Activated naive CD8-positive, alpha-beta T cell treated with anti-CD3 and anti-CD28 coated beads, Interleukin-2, amount 50 U/mL, for 16 hours (primary cell): Measurements from ENCODE around the gene ATP1A2.

Experiments used
- DNase-seq: peaks from one replicate; pipeline ENCODE4 v3.0.0-alpha.2; 2020; ENCODE audit warnings: low read depth, low spot score

The ATP1A2 gene

DNA sequence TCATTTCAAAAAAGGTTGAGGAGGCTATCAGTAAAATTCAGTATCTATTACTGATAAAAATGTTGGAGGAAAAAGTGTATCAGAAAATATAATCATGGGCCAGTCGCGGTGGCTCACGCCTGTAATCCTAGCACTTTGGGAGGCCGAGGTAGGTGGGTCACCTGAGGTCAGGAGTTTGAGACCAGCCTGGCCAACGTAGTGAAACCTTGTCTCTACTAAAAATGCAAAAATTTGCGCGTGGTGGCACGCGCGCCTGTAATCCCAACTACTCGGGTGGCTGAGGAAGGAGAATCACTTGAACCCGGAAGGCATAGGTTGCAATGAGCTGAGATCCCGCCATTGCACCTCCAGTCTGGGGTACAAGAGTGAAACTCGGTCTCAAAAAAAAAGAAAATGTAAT, 30.5 kb downstream of the ATP1A2 start:
- DNase-seq, result no peak

DNA sequence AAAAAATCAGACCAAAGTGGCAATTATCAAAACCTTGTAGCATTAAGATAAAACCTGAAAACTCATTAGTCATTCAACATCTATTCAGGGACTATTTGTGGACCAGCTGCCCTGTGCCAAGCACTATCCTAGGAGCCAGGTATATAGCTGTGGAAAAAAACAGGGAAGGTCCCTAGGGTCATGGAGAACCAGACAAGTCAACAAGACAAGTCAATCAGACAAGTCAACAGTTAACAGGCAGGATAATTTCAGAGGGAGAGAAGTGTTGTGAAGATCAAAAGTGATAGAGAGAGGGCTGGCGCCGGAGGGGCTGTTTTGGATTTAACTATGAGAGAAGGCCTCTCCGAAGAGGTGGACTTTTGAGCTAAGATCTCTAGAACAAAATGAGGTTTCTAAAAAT, 32.6 kb downstream of the ATP1A2 start:
- no peak for DNase-seq

DNA sequence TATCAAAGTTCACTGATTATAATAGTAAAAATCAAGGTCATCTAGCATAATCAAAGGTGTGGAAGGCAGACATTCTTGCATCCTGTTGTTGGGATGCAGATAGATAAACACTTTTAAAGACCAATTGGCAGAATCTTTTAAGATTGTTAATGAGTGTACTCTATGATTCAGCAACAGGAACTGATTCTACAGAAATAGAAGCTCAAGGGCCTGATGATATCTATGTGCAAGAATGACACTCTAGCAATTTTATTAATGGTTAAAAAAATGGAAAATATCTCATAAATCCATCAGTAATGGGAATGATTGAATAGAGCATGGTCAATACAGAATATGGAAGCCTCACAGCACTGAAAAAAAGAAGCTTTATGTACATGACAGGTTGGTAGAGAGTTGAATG, 33.7 kb downstream of the ATP1A2 start:
- no peak for DNase-seq

DNA sequence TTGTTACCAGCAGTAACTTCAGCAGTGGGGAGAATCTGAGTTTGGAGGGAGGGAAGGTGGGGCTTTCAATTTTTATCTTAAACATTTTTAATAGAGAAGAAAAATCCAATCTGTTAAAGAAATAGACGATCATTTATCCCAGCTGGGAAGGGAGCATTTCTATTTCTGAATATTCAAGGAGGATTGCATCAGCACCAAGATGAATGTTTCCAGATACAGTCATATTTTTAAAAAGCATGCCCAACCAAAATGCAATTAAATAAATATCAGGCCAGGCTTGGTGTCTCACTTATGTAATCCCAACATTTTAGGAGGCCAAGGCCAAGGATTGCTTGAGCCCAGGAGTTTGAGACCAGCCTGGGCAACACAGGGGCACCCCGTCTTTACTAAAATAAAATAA, 34.2 kb downstream of the ATP1A2 start:
- no peak for DNase-seq

DNA sequence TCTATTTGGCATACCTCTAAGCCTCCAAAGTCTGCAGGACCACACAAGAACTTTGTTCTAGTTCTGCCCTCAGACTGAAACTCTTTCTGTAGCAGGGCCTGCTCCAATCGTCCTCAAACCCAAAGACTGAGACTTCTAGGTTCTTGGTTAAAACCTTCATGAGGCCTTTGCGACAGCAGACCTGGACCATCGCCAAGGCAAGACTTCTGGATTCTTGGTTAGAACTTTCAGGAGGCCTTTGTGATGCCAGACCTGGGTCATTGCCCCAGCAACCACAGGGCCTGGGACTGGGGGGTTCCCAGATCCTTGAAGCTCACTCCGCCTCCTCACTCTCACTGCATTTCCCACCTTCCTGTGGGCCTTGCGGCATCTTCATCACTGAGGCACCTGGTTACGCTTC, 35.7 kb downstream of the ATP1A2 start, which contains the start of gene ATP1A4:
Gene ATP1A4 (plus strand): TSS at position 301 of the 400 bp plus-strand sequence. CDS start 438 bp downstream, outside the sequence.
- no peak for DNase-seq

DNA sequence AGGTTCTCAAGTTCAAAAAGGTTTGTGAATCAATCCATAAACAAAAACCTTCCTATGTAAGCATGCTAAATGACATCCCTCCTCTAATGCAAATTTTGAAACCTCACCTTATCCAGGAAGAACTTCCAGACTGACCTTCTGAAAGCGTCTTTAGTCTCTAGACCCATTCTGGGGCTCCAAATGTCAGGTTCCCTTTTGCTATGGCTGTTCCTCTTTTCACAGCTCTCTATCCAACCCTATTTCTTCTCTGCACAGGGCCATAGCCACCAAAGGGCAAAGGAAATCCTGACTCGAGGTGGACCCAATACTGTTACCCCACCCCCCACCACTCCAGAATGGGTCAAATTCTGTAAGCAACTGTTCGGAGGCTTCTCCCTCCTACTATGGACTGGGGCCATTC, 39.2 kb downstream of the ATP1A2 start:
- no peak for DNase-seq

DNA sequence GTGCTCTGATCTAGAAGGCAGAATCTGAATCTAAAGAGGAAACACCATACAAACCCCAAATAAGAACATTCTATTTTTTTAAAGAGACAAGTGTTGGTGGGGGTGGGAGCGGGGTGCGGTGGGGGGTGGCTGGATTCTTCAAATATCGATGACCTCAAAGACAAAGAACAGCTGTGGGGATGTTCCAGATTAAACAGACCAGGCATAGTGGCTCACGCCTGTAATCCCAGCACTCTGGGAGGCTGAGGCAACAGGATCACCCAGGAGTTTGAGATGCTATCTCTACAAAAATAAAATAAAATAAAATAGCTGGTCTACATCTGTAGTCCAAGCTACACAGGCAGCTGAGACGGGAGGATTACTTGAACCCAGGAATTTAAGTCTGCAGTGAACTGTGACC, 40.8 kb downstream of the ATP1A2 start:
- DNase-seq, result no peak

DNA sequence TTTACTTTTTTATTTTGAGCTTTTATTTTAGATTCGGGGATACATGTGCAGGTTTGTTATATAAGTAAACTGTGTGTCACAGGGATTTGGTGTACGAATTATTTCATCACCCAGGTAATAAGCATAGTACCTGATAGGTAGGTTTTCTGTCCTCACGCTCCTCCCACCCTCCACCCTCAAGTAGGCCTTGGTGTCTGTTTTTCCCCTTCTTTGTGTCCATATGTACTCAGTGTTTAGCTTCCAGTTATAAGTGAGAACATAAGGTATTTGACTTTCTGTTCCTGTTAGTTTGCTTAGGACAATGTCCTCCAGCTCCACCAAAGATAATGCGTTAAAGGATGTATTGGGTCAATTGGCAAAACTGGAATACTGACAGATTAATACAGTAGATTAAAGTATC, 41.6 kb downstream of the ATP1A2 start:
- DNase-seq, result no peak

DNA sequence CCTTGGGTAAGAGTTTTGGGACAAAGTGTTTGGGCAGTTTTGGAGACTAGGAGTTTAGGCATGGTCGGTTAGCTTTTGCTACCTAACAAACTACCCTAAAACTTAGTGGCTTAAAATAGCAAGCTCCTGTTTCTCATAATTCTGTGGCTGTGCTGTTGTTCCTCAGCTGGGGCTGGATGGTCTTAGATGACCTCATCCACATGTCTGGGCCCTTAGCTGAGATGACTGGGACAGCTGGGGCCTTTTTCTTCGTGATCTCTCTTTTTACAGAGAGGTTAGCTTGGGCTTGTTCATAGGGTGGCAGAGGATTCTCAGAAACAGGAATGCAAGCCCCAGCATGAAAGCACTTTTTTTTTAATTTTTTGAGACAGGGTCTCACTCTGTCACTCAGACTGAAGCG, 42.5 kb downstream of the ATP1A2 start:
- DNase-seq, result no peak

DNA sequence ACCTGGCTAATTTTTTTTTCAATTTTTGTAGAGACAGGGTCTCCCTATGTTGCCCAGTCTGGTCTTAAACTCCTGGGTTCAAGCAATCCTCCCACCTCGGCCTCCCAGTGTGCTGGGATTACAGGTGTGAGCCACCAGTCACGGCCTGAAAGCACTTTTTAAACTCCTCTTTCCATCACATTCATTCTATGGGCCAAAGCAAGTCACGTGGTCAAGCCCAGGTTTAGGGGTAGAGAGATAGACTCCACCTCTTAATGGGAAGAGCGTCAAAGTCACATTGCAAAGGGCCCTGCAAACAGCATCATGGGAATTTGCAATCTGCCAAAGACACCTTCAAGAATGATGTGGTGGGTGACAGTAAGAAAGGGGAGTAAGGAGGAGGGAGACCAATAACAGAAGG, 43.0 kb downstream of the ATP1A2 start:
- DNase-seq, result no peak

DNA sequence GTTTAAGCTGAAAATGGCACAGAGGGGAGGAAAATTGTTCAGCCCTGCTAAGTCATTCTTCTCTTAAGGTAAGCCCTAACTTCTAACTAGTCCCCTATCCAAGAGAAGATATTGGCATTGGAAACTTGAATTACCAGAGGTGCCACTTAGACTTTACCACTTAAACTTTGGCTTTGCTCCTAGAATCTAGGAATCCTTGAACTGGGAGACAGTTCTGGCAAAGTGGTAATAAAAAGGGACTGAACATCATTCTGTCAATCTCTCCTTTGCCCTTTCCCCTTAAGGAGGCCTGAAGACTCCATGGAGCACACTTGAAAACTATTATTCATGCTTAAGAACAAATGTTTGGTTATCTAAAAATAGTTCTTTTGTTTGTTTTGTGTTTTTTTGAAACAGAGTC, 44.3 kb downstream of the ATP1A2 start:
- DNase-seq, result no peak

DNA sequence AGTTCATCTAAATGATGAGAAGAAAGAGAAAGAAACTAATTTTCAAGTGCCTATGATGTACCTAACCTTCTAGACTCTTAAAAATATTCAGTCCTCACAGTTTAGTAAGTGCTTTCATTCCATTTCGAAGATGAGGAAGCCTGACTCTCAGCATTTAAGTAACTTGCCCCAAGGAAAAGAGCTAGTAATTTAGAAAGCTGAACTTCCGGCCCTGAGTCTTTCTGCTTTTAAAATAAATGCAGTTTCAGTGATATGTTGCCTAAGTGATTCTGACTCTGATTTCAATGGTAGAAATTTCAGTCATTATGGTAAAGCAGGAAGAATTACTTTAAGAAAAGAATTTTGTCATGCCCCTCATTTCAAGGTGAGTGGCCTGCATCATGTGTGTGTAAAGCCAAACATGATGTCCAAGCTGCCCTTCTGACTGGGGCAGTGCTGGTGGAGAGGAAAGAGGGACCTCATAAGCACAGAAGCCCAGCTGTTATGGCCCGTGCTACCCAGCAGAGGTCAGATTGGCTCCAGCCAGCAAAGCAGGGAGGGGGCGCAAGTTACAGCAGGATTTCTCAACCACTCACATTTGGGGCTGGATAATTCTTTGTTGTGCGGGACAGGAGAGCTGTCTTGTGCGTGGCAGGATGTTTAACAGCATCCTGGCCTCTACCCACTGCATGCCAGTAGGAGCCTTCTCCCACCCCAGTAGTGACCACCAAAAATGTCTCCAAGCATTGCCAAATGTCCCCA, 46.6 kb downstream of the ATP1A2 start:
- DNase-seq, result no peak

DNA sequence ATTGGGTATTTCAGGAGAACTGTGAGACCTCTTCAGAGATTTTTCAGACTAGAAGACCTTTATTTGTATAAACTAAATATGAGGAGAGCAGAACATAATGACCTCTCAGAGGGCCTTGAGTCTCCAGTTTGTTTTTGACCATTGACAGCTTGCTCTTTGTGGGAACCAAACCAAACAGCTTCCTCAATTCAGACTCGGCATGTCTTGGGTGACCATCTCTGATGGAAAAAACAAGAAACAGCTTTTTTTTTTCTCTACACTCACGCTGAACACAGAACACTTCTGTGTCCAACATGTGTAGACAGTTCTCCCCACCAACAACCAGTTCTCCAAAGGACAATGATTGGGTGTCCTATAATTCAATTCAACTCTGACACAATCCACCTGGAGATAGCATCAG, 47.4 kb downstream of the ATP1A2 start:
- no peak for DNase-seq

DNA sequence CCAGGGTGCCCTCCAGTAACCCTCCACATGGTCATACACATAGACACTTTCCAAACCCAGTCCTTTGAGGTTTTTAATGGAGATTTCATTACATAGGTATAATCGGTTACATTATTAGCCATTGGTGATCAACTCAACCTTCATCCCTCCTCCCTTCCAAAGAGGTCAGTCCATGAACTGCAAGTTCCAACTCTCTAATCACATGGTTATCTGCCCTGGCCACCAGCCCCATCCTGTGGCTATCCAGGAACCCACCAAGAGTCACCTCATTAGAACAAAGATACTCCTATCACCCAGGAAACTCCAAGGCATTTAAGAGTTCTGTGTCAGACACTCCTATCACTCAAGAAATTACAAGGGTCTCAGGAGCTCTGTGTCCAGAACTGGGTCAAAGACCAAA, 48.1 kb downstream of the ATP1A2 start:
- DNase-seq, result no peak

DNA sequence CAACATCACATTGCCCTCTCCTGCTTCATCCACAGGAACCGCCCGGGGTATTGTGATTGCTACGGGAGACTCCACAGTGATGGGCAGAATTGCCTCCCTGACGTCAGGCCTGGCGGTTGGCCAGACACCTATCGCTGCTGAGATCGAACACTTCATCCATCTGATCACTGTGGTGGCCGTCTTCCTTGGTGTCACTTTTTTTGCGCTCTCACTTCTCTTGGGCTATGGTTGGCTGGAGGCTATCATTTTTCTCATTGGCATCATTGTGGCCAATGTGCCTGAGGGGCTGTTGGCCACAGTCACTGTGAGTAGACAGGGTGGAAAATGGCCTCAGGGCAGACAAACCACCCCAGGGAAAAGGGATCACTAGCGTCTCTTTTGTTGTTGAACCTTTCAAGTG, 48.6 kb downstream of the ATP1A2 start:
- DNase-seq, result no peak

DNA sequence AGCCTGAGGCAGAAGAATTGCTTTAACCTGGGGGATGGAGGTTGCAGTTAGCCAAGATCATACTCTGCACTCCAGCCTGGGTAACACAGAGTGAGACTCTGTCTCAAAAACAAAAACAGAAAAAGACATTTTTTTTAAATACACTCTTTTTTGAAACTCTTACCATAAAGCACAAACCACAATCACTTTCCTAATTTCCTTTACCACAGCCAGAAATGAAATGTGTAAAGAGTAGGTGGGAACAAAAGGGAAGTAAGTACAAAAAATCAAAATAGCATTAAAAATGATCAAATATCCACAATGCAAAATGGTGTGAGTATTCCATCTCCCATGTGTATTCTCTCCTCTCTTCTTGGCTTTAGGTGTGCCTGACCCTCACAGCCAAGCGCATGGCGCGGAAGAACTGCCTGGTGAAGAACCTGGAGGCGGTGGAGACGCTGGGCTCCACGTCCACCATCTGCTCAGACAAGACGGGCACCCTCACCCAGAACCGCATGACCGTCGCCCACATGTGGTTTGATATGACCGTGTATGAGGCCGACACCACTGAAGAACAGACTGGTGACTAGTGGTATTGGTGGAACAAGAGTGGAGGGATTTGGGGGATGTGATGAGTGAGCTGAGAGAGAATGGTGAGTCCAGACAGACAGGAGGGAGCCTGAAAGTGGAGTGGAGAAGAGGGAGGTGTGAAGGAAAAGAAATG, 50.8 kb downstream of the ATP1A2 start:
- no peak for DNase-seq

DNA sequence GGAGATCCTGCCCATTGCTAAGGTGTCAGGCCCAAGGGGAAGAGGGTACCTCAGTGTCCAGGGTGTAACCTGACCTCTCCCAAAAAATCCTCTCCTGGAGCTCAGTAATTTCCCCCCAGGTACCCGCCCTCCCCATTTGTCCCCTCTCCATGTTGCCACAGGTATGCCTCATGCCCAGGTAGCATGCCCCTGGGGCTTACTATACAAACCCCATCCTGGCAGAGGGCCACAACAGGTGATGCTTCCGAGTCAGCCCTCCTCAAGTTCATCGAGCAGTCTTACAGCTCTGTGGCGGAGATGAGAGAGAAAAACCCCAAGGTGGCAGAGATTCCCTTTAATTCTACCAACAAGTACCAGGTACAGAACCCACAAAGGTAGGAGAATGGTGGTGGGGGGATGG, 51.5 kb downstream of the ATP1A2 start:
- no peak for DNase-seq

DNA sequence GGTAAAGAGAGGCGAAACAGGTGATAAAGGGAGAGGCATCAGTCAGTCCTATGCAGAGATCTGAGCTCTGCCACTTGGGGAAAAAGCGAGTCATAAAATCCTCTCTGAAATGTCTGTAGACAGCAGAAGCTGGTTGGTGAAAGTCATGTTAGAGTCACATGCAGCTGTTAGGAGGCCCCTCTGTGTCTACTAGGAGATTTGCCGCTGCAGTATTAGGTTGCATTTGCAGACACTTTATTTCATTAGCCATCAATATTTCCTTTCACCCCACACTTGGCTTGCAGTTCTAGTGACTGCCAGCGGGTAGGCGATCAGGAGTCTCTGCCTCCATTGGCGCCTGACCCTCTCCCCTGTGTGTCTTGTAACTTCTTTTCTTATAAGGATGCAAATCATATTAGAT, 52.0 kb downstream of the ATP1A2 start:
- DNase-seq, result no peak

DNA sequence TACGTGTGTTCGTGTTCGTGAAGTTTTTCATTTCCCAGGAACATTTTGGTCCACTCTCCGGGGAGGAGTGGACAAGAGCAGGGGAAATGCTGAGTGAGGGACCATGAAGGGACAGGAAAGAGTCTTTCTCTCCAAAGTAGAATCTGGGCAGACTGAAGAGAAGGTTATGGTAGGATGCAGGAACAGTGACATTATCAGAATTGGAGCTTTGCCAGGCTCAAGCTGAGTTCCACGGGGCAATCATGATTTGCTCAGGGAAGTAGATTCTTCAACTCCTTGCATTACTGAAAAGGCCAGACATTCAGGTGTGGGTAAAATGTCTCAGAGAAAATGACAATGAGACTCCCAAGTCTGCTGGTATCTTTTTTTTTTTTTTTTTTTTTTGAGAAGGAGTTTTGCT, 52.5 kb downstream of the ATP1A2 start:
- DNase-seq, result no peak

DNA sequence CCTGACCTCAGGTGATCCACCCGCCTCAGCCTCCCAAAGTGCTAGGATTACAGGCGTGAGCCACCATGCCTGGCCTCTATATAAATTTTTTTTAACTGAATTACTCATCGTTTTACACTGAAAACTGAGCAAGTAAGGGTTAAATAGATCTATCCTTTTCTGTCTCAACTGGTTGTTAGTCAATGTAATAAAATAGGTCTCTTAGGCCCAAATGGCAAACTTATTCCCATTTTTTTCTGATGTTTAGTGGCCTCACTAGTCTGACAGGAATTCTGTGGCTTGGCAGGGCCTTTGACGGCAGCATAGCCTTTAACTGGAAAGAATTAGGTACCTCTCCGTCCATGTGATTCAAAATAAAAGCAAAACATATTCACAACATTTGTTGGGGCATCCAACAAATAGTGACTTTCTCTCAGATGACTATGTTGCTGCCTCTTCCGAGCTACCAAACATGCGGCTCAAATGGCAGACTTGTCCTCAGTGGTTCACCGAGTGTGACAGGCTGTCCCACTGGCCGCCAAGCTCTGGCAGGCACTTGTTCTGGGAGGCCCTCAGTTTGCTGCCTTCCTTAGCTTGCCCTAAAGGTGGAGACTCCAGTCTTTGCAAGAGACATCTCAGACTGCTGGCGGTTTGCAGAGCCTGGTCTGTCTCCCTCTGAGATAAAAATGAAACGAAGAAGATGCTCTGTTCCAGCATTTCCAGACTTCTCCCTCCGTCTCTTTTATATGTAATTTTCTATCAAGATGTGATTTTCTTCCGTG, 53.2 kb downstream of the ATP1A2 start:
- no peak for DNase-seq

DNA sequence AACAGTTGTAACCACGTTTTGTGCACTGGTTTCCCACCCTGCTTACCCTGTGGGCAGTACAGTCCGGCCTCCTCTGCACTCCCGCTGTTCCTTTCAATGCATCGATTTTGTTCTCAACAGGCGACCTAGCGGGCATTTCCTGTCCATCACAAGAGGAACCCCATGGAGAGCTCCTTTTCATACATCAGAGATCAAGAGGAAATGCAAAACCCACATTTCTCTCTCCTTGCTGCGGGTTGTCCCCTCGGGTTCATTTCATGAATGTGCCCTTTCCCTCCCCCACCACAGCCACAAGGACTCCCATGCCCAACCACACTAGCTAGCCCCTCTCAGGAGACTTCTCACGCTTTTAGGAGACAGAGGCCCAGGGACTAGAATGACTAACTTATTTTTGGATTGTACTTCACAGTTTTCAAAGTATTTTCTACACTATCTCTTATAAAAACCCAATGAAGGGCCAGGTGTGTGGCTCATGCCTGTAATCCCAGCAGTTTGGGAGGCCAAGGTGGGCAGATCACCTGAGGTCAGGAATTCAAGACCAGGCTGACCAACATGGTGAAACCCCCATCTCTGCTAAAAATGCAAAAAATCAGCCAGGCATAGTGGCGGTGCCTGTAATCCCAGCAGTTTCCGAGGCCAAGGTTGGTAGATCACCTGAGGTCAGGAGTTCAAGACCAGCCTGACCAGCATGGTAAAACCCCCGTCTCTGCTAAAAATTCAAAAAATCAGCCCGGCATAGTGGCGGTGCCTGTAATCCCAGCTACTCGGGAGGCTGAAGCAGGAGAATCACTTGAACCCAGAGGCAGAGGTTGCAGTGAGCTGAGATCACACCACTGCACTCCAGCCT, 54.2 kb downstream of the ATP1A2 start:
- DNase-seq, result no peak

DNA sequence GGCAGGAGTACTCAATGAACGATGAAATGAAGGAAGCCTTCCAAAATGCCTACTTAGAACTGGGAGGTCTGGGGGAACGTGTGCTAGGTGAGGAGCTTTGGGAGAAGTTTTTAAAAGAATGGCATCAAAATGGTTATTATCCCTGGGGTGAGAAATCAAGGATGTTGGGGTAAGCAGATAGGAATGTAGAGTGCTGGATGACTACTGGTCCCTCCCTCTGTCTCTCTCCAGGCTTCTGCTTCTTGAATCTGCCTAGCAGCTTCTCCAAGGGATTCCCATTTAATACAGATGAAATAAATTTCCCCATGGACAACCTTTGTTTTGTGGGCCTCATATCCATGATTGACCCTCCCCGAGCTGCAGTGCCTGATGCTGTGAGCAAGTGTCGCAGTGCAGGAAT, 55.8 kb downstream of the ATP1A2 start:
- no peak for DNase-seq
